Natural killer cell (primary cell): ENCODE data around the gene SCTR. TPM values are rescaled to one million over a fixed set of nuclear protein-coding genes. Genes with fewer than 3 reads are reported as not detected.

Source experiments
- ATAC-seq, 3 donors: fragments of 150-1000 bp in 2 of 3; fragments of 200-7000 bp in 1 of 3; cut with Tn5 transposase; 1 replicate in 1 of 3; 2 replicates in 2 of 3; pipeline ENCODE4 v1.10.0; 2021; ENCODE audit warnings: mild to moderate bottlenecking in 2 of 3, moderate library complexity in 2 of 3
- DNase-seq, 2 donors: peaks; one replicate each; pipeline versions ENCODE4 v3.0.0 to v3.0.0-alpha.2; 2013 to 2021; ENCODE audit warnings: mixed read lengths in 1 of 2
- H3K27ac ChIP-seq: one replicate; pipeline ENCODE4 v1.5.1; 2013; ENCODE audit warnings: mild to moderate bottlenecking, low read length
- H3K27me3 ChIP-seq: one replicate; pipeline ENCODE4 v1.6.1; 2013; ENCODE audit warnings: low read length; ENCODE audit not compliant: control insufficient read depth, insufficient read depth
- H3K36me3 ChIP-seq: one replicate; pipeline ENCODE4 v1.6.1; 2013; ENCODE audit warnings: low read length; ENCODE audit not compliant: control insufficient read depth, insufficient read depth
- H3K4me1 ChIP-seq: one replicate; pipeline ENCODE4 v1.6.1; 2013; ENCODE audit warnings: low read length; ENCODE audit not compliant: control insufficient read depth, insufficient read depth
- H3K4me3 ChIP-seq: one replicate; pipeline ENCODE4 v1.5.1; 2013; ENCODE audit warnings: low read length
- H3K9me3 ChIP-seq: one replicate; pipeline ENCODE4 v1.6.1; 2013; ENCODE audit warnings: low read length; ENCODE audit not compliant: control insufficient read depth, insufficient read depth
- H3K27ac Mint-ChIP-seq, 2 donors: one replicate each; pipeline ENCODE4 v1.8.0; 2022; ENCODE audit warnings: mild to moderate bottlenecking in 2 of 2, mixed read lengths in 2 of 2, moderate library complexity in 1 of 2
- H3K27me3 Mint-ChIP-seq, 2 donors: one replicate each; pipeline ENCODE4 v1.8.0; 2022; ENCODE audit warnings: low read depth in 2 of 2, mixed read lengths in 2 of 2
- H3K36me3 Mint-ChIP-seq: one replicate; pipeline ENCODE4 v1.8.0; 2022; ENCODE audit warnings: mixed read lengths
- H3K4me1 Mint-ChIP-seq, 2 donors: one replicate each; pipeline ENCODE4 v1.8.0; 2022; ENCODE audit warnings: mixed read lengths in 2 of 2
- H3K4me3 Mint-ChIP-seq: one replicate; pipeline ENCODE4 v1.8.0; 2022; ENCODE audit warnings: mild to moderate bottlenecking, moderate library complexity, mixed read lengths
- H3K9me3 Mint-ChIP-seq, 2 donors: one replicate each; pipeline ENCODE4 v1.8.0; 2022; ENCODE audit warnings: mixed read lengths in 2 of 2
- WGBS: methylation state at CpG from one replicate; pipeline ENCODE4 v1.1.7; 2013; ENCODE audit warnings: missing lambda C conversion rate; ENCODE audit not compliant: insufficient coverage; 5-methylcytosine and 5-hydroxymethylcytosine counted together
- intact Hi-C: fragments of 100-400 bp; cut with micrococcal nuclease; formaldehyde crosslinking; loops from one replicate; pipeline ENCODE4 v1.14.2; 2022
- total RNA-seq, 4 donors: library from RNA; stranded (reverse); fragments of 120-200 nt in 1 of 4; gene quantifications; one replicate each; pipeline versions ENCODE4 v1.2.3 to v1.2.4, GENCODE V29; 2013 to 2022
- TF ChIP-seq, protein P1 (sequence below): fragments of 200-600 bp; IDR thresholded peaks from one replicate; pipeline ENCODE4 v1.8.0; 2022; ENCODE audit warnings: antibody characterized with exemption

SCTR gene
- not detected for total RNA-seq
- total RNA-seq (2013) = not detected

DNA sequence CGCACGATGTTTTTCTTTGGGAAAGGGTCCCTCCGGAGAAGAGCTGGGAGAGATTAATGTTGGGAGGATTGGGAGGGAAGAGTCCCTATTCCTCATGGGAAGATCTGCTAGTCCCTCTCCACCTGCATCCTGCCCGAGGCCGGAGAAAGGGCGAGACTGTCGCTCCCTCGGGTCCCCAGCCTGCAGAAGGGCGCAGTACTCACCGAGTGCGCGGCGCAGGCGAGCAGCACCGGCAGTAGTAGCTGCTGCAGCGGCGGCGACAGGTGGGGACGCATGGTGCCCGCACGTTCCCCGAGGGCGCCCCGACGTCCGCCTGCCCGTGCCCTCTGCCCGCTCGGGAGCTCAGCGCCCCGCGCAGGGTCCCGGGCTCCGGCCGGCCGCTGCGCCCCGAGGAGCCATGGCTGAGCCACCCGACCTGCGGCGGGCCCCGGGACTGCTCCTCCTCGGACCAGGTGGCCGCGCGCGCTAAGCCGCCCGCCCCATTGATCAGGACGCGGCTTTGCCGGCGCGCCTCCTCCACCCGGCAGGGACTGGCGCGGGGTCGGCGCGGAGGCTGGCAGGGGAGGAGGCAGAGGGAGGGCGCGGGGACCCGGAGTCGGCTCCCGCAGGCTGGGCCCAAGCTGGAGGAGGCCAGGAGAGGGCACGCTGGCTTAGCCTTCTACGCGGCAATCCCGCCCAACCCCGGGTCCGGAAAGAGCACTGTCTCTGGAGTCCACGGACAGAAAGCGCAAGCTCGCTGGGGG lies at the start of gene SCTR:
Gene SCTR, minus strand, starts transcription at position 532 of the 743 bp plus-strand sequence. Its CDS starts 257 bp downstream, at position 275.
- WGBS = 15% methylated on average over 74 of the region's 74 CpGs
- Mint-ChIP-seq H3K36me3 (no peaks in the 10 kb centered on the region), H3K4me1 (peaks cover 0 to 5% of the 10 kb centered on the region in 2 donors), H3K9me3 (no peaks in the 10 kb centered on the region), H3K27ac (no peak within 1 kb of the TSS), H3K4me3 (no peak within 1 kb of the TSS), H3K27me3 (peaks cover 48 to 50% of the 10 kb centered on the region in 2 donors)
- ATAC-seq = no peak
- Histone ChIP-seq H3K4me1 (no peaks in the 10 kb centered on the region), H3K27ac (no peak within 1 kb of the TSS), H3K9me3 (no peaks in the 10 kb centered on the region), H3K4me3 (no peak within 1 kb of the TSS), H3K36me3 (no peaks in the 10 kb centered on the region), H3K27me3 (no peaks in the 10 kb centered on the region)
- TF ChIP-seq, protein P1, sequence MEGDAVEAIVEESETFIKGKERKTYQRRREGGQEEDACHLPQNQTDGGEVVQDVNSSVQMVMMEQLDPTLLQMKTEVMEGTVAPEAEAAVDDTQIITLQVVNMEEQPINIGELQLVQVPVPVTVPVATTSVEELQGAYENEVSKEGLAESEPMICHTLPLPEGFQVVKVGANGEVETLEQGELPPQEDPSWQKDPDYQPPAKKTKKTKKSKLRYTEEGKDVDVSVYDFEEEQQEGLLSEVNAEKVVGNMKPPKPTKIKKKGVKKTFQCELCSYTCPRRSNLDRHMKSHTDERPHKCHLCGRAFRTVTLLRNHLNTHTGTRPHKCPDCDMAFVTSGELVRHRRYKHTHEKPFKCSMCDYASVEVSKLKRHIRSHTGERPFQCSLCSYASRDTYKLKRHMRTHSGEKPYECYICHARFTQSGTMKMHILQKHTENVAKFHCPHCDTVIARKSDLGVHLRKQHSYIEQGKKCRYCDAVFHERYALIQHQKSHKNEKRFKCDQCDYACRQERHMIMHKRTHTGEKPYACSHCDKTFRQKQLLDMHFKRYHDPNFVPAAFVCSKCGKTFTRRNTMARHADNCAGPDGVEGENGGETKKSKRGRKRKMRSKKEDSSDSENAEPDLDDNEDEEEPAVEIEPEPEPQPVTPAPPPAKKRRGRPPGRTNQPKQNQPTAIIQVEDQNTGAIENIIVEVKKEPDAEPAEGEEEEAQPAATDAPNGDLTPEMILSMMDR = no peak
- no peak for DNase-seq
- intact Hi-C loops = no loop called here

DNA sequence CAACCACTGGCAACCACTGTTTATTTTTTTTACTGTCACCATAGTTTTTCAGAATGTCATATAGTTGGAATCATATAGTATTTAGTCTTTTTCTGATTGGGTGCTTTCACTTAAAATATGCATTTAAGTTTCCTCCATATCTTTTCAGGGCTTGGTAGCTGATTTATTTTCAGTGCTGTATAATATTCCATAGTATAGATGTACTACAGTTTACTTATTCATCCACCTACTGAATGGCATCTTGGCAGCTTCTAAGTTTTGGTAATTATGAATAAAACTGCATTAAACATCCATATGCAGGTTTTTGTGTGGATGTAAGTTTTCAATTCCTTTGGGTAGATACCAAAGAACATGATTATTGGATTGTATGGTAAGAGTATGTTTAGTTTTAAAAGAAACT lies 43.0 kb upstream of the SCTR start:
- Histone ChIP-seq H3K27ac (no peak overlapping the region), H3K9me3 (no peaks in the 10 kb centered on the region), H3K4me3 (no peak overlapping the region), H3K4me1 (no peaks in the 10 kb centered on the region), H3K36me3 (no peaks in the 10 kb centered on the region), H3K27me3 (peaks cover 3% of the 10 kb centered on the region)
- no peaks in the 10 kb centered on the region for H3K36me3 Mint-ChIP-seq
- no peak overlapping the region for H3K4me3 Mint-ChIP-seq
- TF ChIP-seq, protein P1 = no peak
- ATAC-seq (no peak), DNase-seq (no peak)
- intact Hi-C loops = no loop called here
- no peak overlapping the region for H3K27ac Mint-ChIP-seq
- H3K27me3 Mint-ChIP-seq = peaks cover 12 to 14% of the 10 kb centered on the region in 2 donors
- H3K4me1 Mint-ChIP-seq = no peaks in the 10 kb centered on the region
- no peaks in the 10 kb centered on the region for H3K9me3 Mint-ChIP-seq

DNA sequence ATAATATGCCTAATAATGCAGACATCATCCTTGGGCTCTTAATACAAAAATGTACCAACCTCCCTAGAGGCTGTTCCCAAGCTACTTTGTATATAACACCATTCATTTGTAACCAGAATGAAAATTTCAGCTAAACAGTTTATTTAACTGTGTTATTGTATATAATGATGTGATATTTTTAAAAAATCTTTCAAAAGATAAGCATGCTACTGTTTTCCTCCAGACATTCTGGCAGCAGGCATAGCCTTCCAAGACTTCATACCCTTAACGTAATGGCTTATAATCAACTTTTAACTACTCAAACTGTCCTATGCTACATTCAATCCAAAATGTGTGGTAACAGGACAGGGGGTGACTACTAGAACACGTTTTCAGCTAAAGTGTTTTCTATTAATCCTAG lies 41.2 kb upstream of the SCTR start:
- Mint-ChIP-seq H3K9me3 (no peaks in the 10 kb centered on the region), H3K36me3 (no peaks in the 10 kb centered on the region), H3K4me1 (no peaks in the 10 kb centered on the region), H3K27ac (no peak overlapping the region), H3K4me3 (no peak overlapping the region), H3K27me3 (peaks cover 12 to 21% of the 10 kb centered on the region in 2 donors)
- Histone ChIP-seq H3K27ac (no peak overlapping the region), H3K27me3 (peaks cover 3% of the 10 kb centered on the region), H3K4me3 (no peak overlapping the region), H3K9me3 (no peaks in the 10 kb centered on the region), H3K36me3 (no peaks in the 10 kb centered on the region), H3K4me1 (no peaks in the 10 kb centered on the region)
- intact Hi-C loops = no loop called here
- ATAC-seq (no peak), DNase-seq (no peak)
- TF ChIP-seq, protein P1 = no peak
- 83% methylated on average over 1 of the region's 2 CpGs for WGBS
